SK-N-SH (cell line): ENCODE results near the gene GASK1A. TPM values are rescaled to one million over a fixed set of nuclear protein-coding genes. Genes with fewer than 3 reads are reported as not detected.

Experiments
- CTCF ChIA-PET: fragments of 300-600, 350-600 bp; formaldehyde crosslinking; extraction: SDS; loops from one replicate; lab custom pipeline; 2021; lab: Yijun Ruan, JAX
- POLR2A ChIA-PET: fragments of 350-600 bp; sonication (Branson Sonifier 250); formaldehyde crosslinking; extraction: SDS; loops from one replicate; lab custom pipeline; 2020; ENCODE audit warnings: antibody characterized with exemption, inconsistent platforms; lab: Yijun Ruan, JAX
- DNase-seq: peaks from one replicate; pipeline ENCODE4 v3.0.0; 2012
- H2AFZ ChIP-seq: fragments of 200-600 bp; sonication (generic); 2 replicates; pipeline ENCODE4 v1.8.1; 2016; ENCODE audit warnings: antibody characterized with exemption, mild to moderate bottlenecking, low read depth
- H3F3A ChIP-seq: fragments of 200-600 bp; sonication (generic); replicated peaks from 2 replicates; pipeline ENCODE3; 2016; ENCODE audit warnings: antibody characterized with exemption, mild to moderate bottlenecking; ENCODE audit not compliant: insufficient read depth
- H3K27ac ChIP-seq, 2 experiments: fragments of 200-500 bp in 1 of 2; fragments of 200-600 bp in 1 of 2; sonication (Bioruptor generic) in 1 of 2; sonication (generic), shearing (Covaris generic) in 1 of 2; 2 replicates each; pipeline versions ENCODE4 v1.5.1 to v1.6.1; 2014 to 2016; ENCODE audit warnings: low read depth in 2 of 2, inconsistent platforms in 1 of 2, low read length in 1 of 2, mild to moderate bottlenecking in 1 of 2, mixed read lengths in 1 of 2
- H3K27me3 ChIP-seq: fragments of 200-600 bp; sonication (generic), shearing (Covaris generic); 2 replicates; pipeline ENCODE4 v1.6.1; 2016; ENCODE audit warnings: mixed run types; ENCODE audit not compliant: insufficient read depth
- H3K36me3 ChIP-seq, 2 experiments: fragments of 200-500 bp in 1 of 2; fragments of 200-600 bp in 1 of 2; sonication (Bioruptor generic) in 1 of 2; sonication (generic) in 1 of 2; replicated peaks in 1 of 2; 2 replicates each; pipeline versions ENCODE3 to v1.5.1; 2014 to 2016; ENCODE audit warnings: low read length in 1 of 2, mild to moderate bottlenecking in 1 of 2; ENCODE audit not compliant: insufficient read depth in 2 of 2, control insufficient read depth in 1 of 2
- H3K4me1 ChIP-seq, 2 experiments: fragments of 200-500 bp in 1 of 2; fragments of 200-600 bp in 1 of 2; sonication (Bioruptor generic) in 1 of 2; sonication (generic), shearing (Covaris generic) in 1 of 2; 2 replicates each; pipeline versions ENCODE4 v1.5.1 to v1.6.1; 2014 to 2016; ENCODE audit warnings: low read depth in 1 of 2, low read length in 1 of 2, mixed run types in 1 of 2; ENCODE audit not compliant: insufficient read depth in 2 of 2, control insufficient read depth in 1 of 2
- H3K4me2 ChIP-seq: fragments of 200-600 bp; sonication (generic), shearing (Covaris generic); 2 replicates; pipeline ENCODE4 v1.6.1; 2017; ENCODE audit warnings: mixed run types
- H3K4me3 ChIP-seq, 2 experiments: fragments of 200-500 bp in 1 of 2; fragments of 200-600 bp in 1 of 2; sonication (Bioruptor generic) in 1 of 2; sonication (generic), shearing (Covaris generic) in 1 of 2; 2 replicates each; pipeline versions ENCODE4 v1.5.1 to v1.8.1; 2014 to 2016; ENCODE audit warnings: low read depth in 2 of 2, inconsistent platforms in 1 of 2, low read length in 1 of 2, mild to moderate bottlenecking in 1 of 2, mixed read lengths in 1 of 2, moderate library complexity in 1 of 2
- H3K79me2 ChIP-seq: fragments of 200-600 bp; sonication (generic); 2 replicates; pipeline ENCODE4 v1.8.1; 2017; ENCODE audit warnings: mild to moderate bottlenecking; ENCODE audit not compliant: insufficient read depth
- H3K9ac ChIP-seq: fragments of 200-600 bp; sonication (generic); 2 replicates; pipeline ENCODE4 v1.6.1; 2017; ENCODE audit warnings: mixed run types
- H3K9me2 ChIP-seq: fragments of 200-600 bp; sonication (generic); 2 replicates; pipeline ENCODE4 v1.6.1; 2017; ENCODE audit warnings: mixed run types
- H3K9me3 ChIP-seq: fragments of 200-600 bp; sonication (generic); 2 replicates; pipeline ENCODE4 v1.6.1; 2017; ENCODE audit warnings: mixed run types, mild to moderate bottlenecking, moderate library complexity
- H4K20me1 ChIP-seq: fragments of 200-600 bp; sonication (generic); 2 replicates; pipeline ENCODE4 v1.6.1; 2017; ENCODE audit warnings: mild to moderate bottlenecking, mixed run types; ENCODE audit not compliant: insufficient read depth
- ELF1 ChIP-seq: IDR thresholded peaks from 2 replicates; pipeline ENCODE4 v1.4.0; 2012
- FOSL2 ChIP-seq: IDR thresholded peaks from 2 replicates; pipeline ENCODE4 v1.4.0; 2012; ENCODE audit warnings: low read depth, mild to moderate bottlenecking, moderate library complexity, borderline replicate concordance
- FOXJ3 ChIP-seq: sonication (generic); formaldehyde crosslinking; IDR thresholded peaks from 2 replicates; pipeline ENCODE4 v1.5.1; 2020; ENCODE audit warnings: mild to moderate bottlenecking, missing genetic modification reagents
- FOXM1 ChIP-seq: IDR thresholded peaks from 2 replicates; pipeline ENCODE4 v1.4.0; 2012; ENCODE audit warnings: low read depth, mild to moderate bottlenecking
- GABPA ChIP-seq: IDR thresholded peaks from 2 replicates; pipeline ENCODE4 v1.4.0; 2012; ENCODE audit warnings: low read depth, mild to moderate bottlenecking
- GATA2 ChIP-seq: sonication (generic); formaldehyde crosslinking; IDR thresholded peaks from 2 replicates; pipeline ENCODE4 v1.5.0; 2020; ENCODE audit warnings: mild to moderate bottlenecking, missing genetic modification reagents
- MEF2A ChIP-seq: IDR thresholded peaks from 2 replicates; pipeline ENCODE4 v1.4.0; 2012; ENCODE audit warnings: low read depth, borderline replicate concordance
- NFIC ChIP-seq: IDR thresholded peaks from 2 replicates; pipeline ENCODE4 v1.4.0; 2012; ENCODE audit warnings: borderline replicate concordance
- NRF1 ChIP-seq: IDR thresholded peaks from 2 replicates; pipeline ENCODE4 v1.6.1; 2012; ENCODE audit warnings: low read depth, mild to moderate bottlenecking, low read length
- RFX5 ChIP-seq: IDR thresholded peaks from 2 replicates; pipeline ENCODE4 v1.6.1; 2012; ENCODE audit warnings: mild to moderate bottlenecking, improper control_type of control experiment, low read length
- RXRA ChIP-seq: IDR thresholded peaks from 2 replicates; pipeline ENCODE4 v1.4.0; 2012; ENCODE audit warnings: low read depth, mild to moderate bottlenecking, borderline replicate concordance
- TEAD4 ChIP-seq: IDR thresholded peaks from 2 replicates; pipeline ENCODE4 v1.4.0; 2012; ENCODE audit warnings: mild to moderate bottlenecking, borderline replicate concordance; ENCODE audit not compliant: insufficient read depth
- YY1 ChIP-seq: IDR thresholded peaks from 2 replicates; pipeline ENCODE4 v1.4.0; 2012; ENCODE audit warnings: low read depth, mild to moderate bottlenecking
- WGBS: methylation state at CpG from one replicate; pipeline ENCODE4 v1.1.6; 2017; ENCODE audit warnings: low lambda C conversion rate; 5-methylcytosine and 5-hydroxymethylcytosine counted together
- polyA plus RNA-seq, 3 experiments: library from polyadenylated mRNA; depleted of rRNA; stranded (reverse); fragments of >200 nt; gene quantifications; 2 replicates each; pipeline ENCODE4 v1.2.3, GENCODE V29; 2012
- TF ChIP-seq, protein P1 (sequence below): IDR thresholded peaks from 2 replicates; pipeline ENCODE4; 2012
- TF ChIP-seq, protein P2 (sequence below): fragments of 150-350 bp; IDR thresholded peaks from 2 replicates; pipeline ENCODE4 v1.6.1; 2016; ENCODE audit warnings: mild to moderate bottlenecking, low read depth, low read length
- TF ChIP-seq, protein P3 (sequence below): IDR thresholded peaks from 2 replicates; pipeline ENCODE4 v1.6.1; 2012; ENCODE audit warnings: mild to moderate bottlenecking, low read depth, low read length, moderate library complexity
- TF ChIP-seq, protein P4 (sequence below): fragments of 200-600 bp; sonication (generic); IDR thresholded peaks from 2 replicates; pipeline ENCODE4 v1.6.1; 2017; ENCODE audit warnings: antibody characterized with exemption, mild to moderate bottlenecking, moderate library complexity

GASK1A gene
- polyA plus RNA-seq, 1 of the 3 experiments (the other 2 are of a cell fraction), result not detected

GRCh38 chr3:43041517-43041916 lies 62.4 kb downstream of the GASK1A start:
- H3F3A ChIP-seq, result no peaks in the 10 kb centered on the region
- H3K9me2 ChIP-seq, result no peaks in the 10 kb centered on the region
- WGBS, result 28% methylated on average over 2 of the region's 2 CpGs
- H4K20me1 ChIP-seq, result no peaks in the 10 kb centered on the region
- CTCF ChIA-PET, result no interaction called here
- H3K27me3 ChIP-seq, result no peaks in the 10 kb centered on the region
- DNase-seq, result no peak
- H3K4me1 ChIP-seq, result no peaks in the 10 kb centered on the region
- no peak overlapping the region for H3K9ac ChIP-seq
- no peak overlapping the region for H3K4me2 ChIP-seq
- TF ChIP-seq RFX5, result no peak
- TF ChIP-seq ELF1, result no peak
- no peak for TF ChIP-seq FOSL2
- TF ChIP-seq FOXM1, result no peak
- no peak for TF ChIP-seq RXRA
- TF ChIP-seq, protein P1, sequence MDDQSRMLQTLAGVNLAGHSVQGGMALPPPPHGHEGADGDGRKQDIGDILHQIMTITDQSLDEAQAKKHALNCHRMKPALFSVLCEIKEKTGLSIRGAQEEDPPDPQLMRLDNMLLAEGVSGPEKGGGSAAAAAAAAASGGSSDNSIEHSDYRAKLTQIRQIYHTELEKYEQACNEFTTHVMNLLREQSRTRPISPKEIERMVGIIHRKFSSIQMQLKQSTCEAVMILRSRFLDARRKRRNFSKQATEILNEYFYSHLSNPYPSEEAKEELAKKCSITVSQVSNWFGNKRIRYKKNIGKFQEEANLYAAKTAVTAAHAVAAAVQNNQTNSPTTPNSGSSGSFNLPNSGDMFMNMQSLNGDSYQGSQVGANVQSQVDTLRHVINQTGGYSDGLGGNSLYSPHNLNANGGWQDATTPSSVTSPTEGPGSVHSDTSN, result no peak
- no peak for TF ChIP-seq NFIC
- TF ChIP-seq FOXJ3, result no peak
- TF ChIP-seq, protein P2, sequence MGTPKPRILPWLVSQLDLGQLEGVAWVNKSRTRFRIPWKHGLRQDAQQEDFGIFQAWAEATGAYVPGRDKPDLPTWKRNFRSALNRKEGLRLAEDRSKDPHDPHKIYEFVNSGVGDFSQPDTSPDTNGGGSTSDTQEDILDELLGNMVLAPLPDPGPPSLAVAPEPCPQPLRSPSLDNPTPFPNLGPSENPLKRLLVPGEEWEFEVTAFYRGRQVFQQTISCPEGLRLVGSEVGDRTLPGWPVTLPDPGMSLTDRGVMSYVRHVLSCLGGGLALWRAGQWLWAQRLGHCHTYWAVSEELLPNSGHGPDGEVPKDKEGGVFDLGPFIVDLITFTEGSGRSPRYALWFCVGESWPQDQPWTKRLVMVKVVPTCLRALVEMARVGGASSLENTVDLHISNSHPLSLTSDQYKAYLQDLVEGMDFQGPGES, result no peak
- TF ChIP-seq MEF2A, result no peak
- TF ChIP-seq, protein P3, sequence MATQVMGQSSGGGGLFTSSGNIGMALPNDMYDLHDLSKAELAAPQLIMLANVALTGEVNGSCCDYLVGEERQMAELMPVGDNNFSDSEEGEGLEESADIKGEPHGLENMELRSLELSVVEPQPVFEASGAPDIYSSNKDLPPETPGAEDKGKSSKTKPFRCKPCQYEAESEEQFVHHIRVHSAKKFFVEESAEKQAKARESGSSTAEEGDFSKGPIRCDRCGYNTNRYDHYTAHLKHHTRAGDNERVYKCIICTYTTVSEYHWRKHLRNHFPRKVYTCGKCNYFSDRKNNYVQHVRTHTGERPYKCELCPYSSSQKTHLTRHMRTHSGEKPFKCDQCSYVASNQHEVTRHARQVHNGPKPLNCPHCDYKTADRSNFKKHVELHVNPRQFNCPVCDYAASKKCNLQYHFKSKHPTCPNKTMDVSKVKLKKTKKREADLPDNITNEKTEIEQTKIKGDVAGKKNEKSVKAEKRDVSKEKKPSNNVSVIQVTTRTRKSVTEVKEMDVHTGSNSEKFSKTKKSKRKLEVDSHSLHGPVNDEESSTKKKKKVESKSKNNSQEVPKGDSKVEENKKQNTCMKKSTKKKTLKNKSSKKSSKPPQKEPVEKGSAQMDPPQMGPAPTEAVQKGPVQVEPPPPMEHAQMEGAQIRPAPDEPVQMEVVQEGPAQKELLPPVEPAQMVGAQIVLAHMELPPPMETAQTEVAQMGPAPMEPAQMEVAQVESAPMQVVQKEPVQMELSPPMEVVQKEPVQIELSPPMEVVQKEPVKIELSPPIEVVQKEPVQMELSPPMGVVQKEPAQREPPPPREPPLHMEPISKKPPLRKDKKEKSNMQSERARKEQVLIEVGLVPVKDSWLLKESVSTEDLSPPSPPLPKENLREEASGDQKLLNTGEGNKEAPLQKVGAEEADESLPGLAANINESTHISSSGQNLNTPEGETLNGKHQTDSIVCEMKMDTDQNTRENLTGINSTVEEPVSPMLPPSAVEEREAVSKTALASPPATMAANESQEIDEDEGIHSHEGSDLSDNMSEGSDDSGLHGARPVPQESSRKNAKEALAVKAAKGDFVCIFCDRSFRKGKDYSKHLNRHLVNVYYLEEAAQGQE, result no peak
- TF ChIP-seq GABPA, result no peak
- TF ChIP-seq GATA2 (CRISPR knock-in tag), result no peak
- TF ChIP-seq, protein P4, sequence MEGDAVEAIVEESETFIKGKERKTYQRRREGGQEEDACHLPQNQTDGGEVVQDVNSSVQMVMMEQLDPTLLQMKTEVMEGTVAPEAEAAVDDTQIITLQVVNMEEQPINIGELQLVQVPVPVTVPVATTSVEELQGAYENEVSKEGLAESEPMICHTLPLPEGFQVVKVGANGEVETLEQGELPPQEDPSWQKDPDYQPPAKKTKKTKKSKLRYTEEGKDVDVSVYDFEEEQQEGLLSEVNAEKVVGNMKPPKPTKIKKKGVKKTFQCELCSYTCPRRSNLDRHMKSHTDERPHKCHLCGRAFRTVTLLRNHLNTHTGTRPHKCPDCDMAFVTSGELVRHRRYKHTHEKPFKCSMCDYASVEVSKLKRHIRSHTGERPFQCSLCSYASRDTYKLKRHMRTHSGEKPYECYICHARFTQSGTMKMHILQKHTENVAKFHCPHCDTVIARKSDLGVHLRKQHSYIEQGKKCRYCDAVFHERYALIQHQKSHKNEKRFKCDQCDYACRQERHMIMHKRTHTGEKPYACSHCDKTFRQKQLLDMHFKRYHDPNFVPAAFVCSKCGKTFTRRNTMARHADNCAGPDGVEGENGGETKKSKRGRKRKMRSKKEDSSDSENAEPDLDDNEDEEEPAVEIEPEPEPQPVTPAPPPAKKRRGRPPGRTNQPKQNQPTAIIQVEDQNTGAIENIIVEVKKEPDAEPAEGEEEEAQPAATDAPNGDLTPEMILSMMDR, result no peak
- TF ChIP-seq NRF1, result no peak
- no peak for TF ChIP-seq YY1
- TF ChIP-seq TEAD4, result no peak
- H3K4me3 ChIP-seq, result no peak overlapping the region
- no peak overlapping the region for H2AFZ ChIP-seq
- no peak overlapping the region for H3K27ac ChIP-seq
- H3K36me3 ChIP-seq, result no peaks in the 10 kb centered on the region
- no peaks in the 10 kb centered on the region for H3K9me3 ChIP-seq
- POLR2A ChIA-PET, result no interaction called here
- H3K79me2 ChIP-seq, result no peaks in the 10 kb centered on the region
